ENCODE measurements around the gene TRIM3.

DNA sequence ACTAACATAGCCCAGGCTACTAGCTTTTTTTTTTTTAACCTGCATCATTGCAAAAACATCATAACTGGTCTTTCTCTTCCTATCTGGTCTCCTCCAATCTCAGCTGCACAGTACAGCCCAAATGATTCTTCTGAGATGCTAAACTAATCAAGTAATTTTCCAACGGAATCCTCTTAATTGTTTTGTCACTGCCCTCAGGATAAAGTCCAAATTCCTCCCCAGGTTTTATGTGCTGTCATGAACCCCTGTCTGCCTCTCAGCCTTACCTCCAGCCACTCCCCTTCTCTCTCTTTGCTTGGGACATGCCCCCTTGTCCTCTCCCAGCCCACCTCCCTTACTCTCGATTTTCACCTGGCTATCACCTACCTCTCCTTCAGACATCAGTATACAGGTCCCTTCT lies 67.4 kb downstream of the TRIM3 start:
- TF ChIP-seq CTCF (conservative IDR thresholded peaks at IDR 0.05; ENCODE audit: low read depth, low read length) (no peak), EZH2 (IDR thresholded peaks at IDR 0.05; ENCODE audit: low read length, unreplicated experiment) (no peak), EZH2phosphoT487 (IDR thresholded peaks at IDR 0.05; ENCODE audit: borderline replicate concordance, low read length) (no peak)

All from PC-3 (cell line).